ENCODE results near the gene SPECC1. TPM values are rescaled to one million over a fixed set of nuclear protein-coding genes. Genes with fewer than 3 reads are reported as not detected.

Gene SPECC1
- total RNA-seq, 1 experiment from 2014 or later, result 43.5 TPM

DNA sequence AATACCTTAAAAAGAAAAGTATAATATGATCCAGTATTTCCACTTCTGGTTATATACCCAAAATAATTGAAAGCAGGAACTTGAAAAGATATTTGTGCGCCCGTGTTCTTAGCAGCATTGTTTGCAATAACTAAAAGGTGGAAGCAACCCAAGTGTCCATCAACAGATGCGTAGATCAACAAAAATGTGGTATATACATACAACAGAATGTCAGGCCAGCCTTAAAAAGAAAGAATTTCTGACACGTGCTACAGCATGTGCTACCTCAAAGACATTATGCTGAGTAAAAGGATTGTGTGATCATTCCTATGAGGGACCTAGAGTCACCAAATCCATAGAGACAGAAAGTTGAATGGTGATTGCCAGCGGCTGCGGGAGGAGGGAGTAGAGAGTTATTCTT lies 133.1 kb downstream of the SPECC1 start (continued):
- TF ChIP-seq ELF1 (IDR thresholded peaks at IDR 0.05; ENCODE audit: borderline replicate concordance, low read depth) (no peak), SP1 (IDR thresholded peaks at IDR 0.05; ENCODE audit: low read depth) (no peak), JUND (IDR thresholded peaks at IDR 0.05) (no peak), ZNF274 (IDR thresholded peaks at IDR 0.05; ENCODE audit: low read depth, low read length) (no peak), POLR2AphosphoS5 (IDR thresholded peaks at IDR 0.05; ENCODE audit: low read depth, low read length) (no peak), YY1 (IDR thresholded peaks at IDR 0.05; ENCODE audit: extremely low read depth, insufficient replicate concordance, low read depth, low read length) (no peak), SIN3A (IDR thresholded peaks at IDR 0.05; ENCODE audit: low read depth) (no peak), SRF (IDR thresholded peaks at IDR 0.05; ENCODE audit: low read depth) (no peak), EGR1 (IDR thresholded peaks at IDR 0.05; ENCODE audit: low read depth) (no peak), CEBPB (IDR thresholded peaks at IDR 0.05; ENCODE audit: low read depth) (no peak), POLR2A (IDR thresholded peaks at IDR 0.05; ENCODE audit: borderline replicate concordance, extremely low read depth, insufficient read depth, insufficient read length) (no peak), FOSL1 (IDR thresholded peaks at IDR 0.05; ENCODE audit: low read depth) (no peak)
- TF ChIP-seq, protein P1, sequence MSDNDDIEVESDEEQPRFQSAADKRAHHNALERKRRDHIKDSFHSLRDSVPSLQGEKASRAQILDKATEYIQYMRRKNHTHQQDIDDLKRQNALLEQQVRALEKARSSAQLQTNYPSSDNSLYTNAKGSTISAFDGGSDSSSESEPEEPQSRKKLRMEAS (IDR thresholded peaks at IDR 0.05), result no peak

DNA sequence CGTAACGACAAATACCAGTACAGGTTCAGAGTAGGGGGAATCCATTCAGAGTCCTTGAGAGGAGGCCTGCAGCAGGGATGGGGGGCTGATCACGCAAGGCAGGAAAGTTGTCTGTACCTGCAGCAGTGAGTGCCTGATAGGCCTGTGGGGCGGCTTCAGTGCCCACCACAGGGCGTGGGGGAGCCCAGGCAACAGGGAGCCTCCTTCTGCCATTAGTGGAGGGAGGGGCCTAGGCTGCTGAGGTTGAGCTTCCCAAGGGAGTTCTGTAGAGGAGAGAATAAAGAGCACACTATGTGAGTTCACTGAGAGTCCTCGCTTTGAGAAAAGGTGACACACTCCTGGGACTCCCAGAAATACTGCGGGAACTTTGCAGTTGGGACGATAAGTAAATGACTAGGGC lies 134.6 kb downstream of the SPECC1 start:
- no peaks in the 10 kb centered on the region for H3K79me2 ChIP-seq (ENCODE audit: insufficient read depth, low read length)
- no peak overlapping the region for H3K9ac ChIP-seq (ENCODE audit: low read length)
- no peaks in the 10 kb centered on the region for H3K27me3 ChIP-seq (ENCODE audit: insufficient read depth, low read length)
- H2AFZ ChIP-seq (ENCODE audit: low read depth, low read length, poor library complexity, severe bottlenecking), result no peak overlapping the region
- POLR2A ChIA-PET, result no interaction called here
- DNase-seq (ENCODE audit: low read depth, low spot score) (no peak), ATAC-seq (no peak)
- no peak overlapping the region for H3K27ac ChIP-seq (ENCODE audit: low read depth, low read length)
- BruUV-seq (replicated peaks), result no TSS peak
- no peak overlapping the region for H3K4me2 ChIP-seq (ENCODE audit: low read length)
- RAD21 ChIA-PET (ENCODE audit: low non-redundant PET in 1 of 2, low total read pairs in 2 of 2, uncharacterized antibody in 2 of 2, unreplicated experiment in 2 of 2), result no interaction called here
- H3K9me3 ChIP-seq (ENCODE audit: control insufficient read depth in 1 of 2, insufficient read depth in 1 of 2, low read depth in 1 of 2, low read length in 2 of 2), result no peaks in the 10 kb centered on the region
- no peaks in the 10 kb centered on the region for H3K9me2 ChIP-seq (ENCODE audit: insufficient read depth)
- H4K20me1 ChIP-seq (ENCODE audit: insufficient read depth), result no peaks in the 10 kb centered on the region
- CTCF ChIA-PET, result interaction anchor here (0.7 kb wide), 1 partner anchor 81 kb away, joined by 3 read pairs; no protein-coding TSS in a partner anchor
- TF ChIP-seq TCF7L2 (IDR thresholded peaks at IDR 0.05; ENCODE audit: borderline replicate concordance, extremely low read depth, insufficient read depth, insufficient read length) (no peak), CBX3 (IDR thresholded peaks at IDR 0.05; ENCODE audit: low read depth) (no peak), EZH2phosphoT487 (IDR thresholded peaks at IDR 0.05; ENCODE audit: borderline replicate concordance) (no peak), ZNF274 (IDR thresholded peaks at IDR 0.05; ENCODE audit: low read depth, low read length) (no peak), ELF1 (IDR thresholded peaks at IDR 0.05; ENCODE audit: borderline replicate concordance, low read depth) (no peak), YY1 (IDR thresholded peaks at IDR 0.05; ENCODE audit: extremely low read depth, insufficient replicate concordance, low read depth, low read length) (no peak), ZFX (IDR thresholded peaks at IDR 0.05) (no peak)
- TF ChIP-seq, protein P2, sequence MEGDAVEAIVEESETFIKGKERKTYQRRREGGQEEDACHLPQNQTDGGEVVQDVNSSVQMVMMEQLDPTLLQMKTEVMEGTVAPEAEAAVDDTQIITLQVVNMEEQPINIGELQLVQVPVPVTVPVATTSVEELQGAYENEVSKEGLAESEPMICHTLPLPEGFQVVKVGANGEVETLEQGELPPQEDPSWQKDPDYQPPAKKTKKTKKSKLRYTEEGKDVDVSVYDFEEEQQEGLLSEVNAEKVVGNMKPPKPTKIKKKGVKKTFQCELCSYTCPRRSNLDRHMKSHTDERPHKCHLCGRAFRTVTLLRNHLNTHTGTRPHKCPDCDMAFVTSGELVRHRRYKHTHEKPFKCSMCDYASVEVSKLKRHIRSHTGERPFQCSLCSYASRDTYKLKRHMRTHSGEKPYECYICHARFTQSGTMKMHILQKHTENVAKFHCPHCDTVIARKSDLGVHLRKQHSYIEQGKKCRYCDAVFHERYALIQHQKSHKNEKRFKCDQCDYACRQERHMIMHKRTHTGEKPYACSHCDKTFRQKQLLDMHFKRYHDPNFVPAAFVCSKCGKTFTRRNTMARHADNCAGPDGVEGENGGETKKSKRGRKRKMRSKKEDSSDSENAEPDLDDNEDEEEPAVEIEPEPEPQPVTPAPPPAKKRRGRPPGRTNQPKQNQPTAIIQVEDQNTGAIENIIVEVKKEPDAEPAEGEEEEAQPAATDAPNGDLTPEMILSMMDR (IDR thresholded peaks at IDR 0.05 in 2 of 3, conservative IDR thresholded peaks at IDR 0.05 in 1 of 3; ENCODE audit: borderline replicate concordance in 1 of 3, insufficient read depth in 1 of 3, low read depth in 2 of 3, low read length in 2 of 3), result no peak
- TF ChIP-seq, protein P3, sequence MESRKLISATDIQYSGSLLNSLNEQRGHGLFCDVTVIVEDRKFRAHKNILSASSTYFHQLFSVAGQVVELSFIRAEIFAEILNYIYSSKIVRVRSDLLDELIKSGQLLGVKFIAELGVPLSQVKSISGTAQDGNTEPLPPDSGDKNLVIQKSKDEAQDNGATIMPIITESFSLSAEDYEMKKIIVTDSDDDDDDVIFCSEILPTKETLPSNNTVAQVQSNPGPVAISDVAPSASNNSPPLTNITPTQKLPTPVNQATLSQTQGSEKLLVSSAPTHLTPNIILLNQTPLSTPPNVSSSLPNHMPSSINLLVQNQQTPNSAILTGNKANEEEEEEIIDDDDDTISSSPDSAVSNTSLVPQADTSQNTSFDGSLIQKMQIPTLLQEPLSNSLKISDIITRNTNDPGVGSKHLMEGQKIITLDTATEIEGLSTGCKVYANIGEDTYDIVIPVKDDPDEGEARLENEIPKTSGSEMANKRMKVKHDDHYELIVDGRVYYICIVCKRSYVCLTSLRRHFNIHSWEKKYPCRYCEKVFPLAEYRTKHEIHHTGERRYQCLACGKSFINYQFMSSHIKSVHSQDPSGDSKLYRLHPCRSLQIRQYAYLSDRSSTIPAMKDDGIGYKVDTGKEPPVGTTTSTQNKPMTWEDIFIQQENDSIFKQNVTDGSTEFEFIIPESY (IDR thresholded peaks at IDR 0.05; ENCODE audit: extremely low read depth, insufficient replicate concordance, low read length), result no peak
- no peak overlapping the region for H3K4me3 ChIP-seq (replicated peaks in 1 of 2; ENCODE audit: low read depth in 1 of 2, low read length in 2 of 2)
- no peaks in the 10 kb centered on the region for H3K36me3 ChIP-seq (ENCODE audit: control insufficient read depth in 1 of 2, insufficient read depth in 2 of 2, low read length in 2 of 2)
- intact Hi-C loops (cut with micrococcal nuclease), result no loop called here
- no peaks in the 10 kb centered on the region for H3K4me1 ChIP-seq (ENCODE audit: control insufficient read depth in 1 of 2, insufficient read depth in 2 of 2, low read length in 2 of 2)

Data from HCT116 (cell line).